Fibroblast of villous mesenchyme (primary cell): ENCODE data around the gene OR52E8. TPM values are rescaled to one million over a fixed set of nuclear protein-coding genes. Genes with fewer than 3 reads are reported as not detected.

Source experiments
- DNase-seq: peaks from one replicate; pipeline ENCODE4 v3.0.0-alpha.2; 2010; ENCODE audit warnings: low read depth
- H3K4me3 ChIP-seq: 2 replicates; pipeline ENCODE4 v1.5.1; 2011; ENCODE audit warnings: low read depth, mild to moderate bottlenecking, low read length
- total RNA-seq: library from RNA; depleted of rRNA; stranded (reverse); fragments of >200 nt; gene quantifications from 2 replicates; pipeline ENCODE4 v1.2.3, GENCODE V29; 2012
- TF ChIP-seq, protein P1 (sequence below): IDR thresholded peaks from 2 replicates; pipeline ENCODE4 v1.5.1; 2012; ENCODE audit warnings: low read depth, mild to moderate bottlenecking, low read length; ENCODE audit not compliant: insufficient read depth

OR52E8 gene
- total RNA-seq, 1 donor: not detected

DNA sequence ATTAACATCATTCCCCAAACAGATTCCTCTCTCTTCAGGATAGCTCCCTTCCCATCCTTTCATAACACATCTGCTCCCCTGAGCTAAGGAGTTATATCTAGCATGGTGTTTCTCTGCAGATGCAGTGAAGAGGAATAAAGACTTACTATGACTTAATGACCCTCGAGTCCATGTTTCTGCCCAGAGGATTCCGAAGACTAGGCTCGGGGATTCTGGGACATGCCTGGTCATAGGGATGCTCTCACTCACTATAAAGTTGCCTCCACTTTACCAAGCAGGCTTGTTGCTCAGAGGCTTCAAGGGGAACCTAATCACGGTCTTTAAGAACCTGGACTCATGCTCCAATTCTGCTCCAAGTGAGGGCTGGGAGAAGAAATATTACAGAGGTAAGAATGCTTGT is 22.8 kb upstream of the OR52E8 start, which contains the start of gene OR52E4:
TSS of gene OR52E4 (plus strand) at position 301 of the 400 bp plus-strand sequence. CDS start 3,664 bp downstream, outside the sequence.
- TF ChIP-seq, protein P1, sequence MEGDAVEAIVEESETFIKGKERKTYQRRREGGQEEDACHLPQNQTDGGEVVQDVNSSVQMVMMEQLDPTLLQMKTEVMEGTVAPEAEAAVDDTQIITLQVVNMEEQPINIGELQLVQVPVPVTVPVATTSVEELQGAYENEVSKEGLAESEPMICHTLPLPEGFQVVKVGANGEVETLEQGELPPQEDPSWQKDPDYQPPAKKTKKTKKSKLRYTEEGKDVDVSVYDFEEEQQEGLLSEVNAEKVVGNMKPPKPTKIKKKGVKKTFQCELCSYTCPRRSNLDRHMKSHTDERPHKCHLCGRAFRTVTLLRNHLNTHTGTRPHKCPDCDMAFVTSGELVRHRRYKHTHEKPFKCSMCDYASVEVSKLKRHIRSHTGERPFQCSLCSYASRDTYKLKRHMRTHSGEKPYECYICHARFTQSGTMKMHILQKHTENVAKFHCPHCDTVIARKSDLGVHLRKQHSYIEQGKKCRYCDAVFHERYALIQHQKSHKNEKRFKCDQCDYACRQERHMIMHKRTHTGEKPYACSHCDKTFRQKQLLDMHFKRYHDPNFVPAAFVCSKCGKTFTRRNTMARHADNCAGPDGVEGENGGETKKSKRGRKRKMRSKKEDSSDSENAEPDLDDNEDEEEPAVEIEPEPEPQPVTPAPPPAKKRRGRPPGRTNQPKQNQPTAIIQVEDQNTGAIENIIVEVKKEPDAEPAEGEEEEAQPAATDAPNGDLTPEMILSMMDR: no peak
- DNase-seq: no peak

DNA sequence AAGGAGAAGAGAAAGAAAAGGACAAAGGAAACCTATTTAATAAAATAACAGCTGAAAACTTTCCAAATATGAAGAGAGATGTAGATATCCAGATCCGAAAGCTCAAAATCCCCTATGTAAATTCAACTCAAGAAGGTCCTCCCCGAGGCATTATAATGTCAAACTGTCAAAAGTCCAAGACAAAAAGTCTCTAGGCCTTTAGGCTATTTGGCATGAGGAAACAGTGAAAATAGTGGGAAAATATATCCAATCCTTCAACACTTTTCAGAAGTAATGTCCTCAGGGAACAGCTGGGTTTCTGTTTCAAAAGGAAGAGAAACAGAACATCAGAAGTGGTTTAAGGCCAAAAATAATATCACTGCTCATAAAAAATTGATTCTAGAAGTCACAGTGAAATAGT is 21.1 kb upstream of the OR52E8 start:
- no peak overlapping the region for H3K4me3 ChIP-seq
- no peak for DNase-seq
- TF ChIP-seq, protein P1: no peak

More for the DNA sequence above, 22.8 kb upstream of the OR52E8 start, which contains the start of gene OR52E4:
- H3K4me3 ChIP-seq: no peak within 1 kb of the TSS

GRCh38 chr11:5865826-5866225 is 8.3 kb upstream of the OR52E8 start:
- H3K4me3 ChIP-seq: no peak overlapping the region
- TF ChIP-seq, protein P1: no peak
- no peak for DNase-seq

DNA sequence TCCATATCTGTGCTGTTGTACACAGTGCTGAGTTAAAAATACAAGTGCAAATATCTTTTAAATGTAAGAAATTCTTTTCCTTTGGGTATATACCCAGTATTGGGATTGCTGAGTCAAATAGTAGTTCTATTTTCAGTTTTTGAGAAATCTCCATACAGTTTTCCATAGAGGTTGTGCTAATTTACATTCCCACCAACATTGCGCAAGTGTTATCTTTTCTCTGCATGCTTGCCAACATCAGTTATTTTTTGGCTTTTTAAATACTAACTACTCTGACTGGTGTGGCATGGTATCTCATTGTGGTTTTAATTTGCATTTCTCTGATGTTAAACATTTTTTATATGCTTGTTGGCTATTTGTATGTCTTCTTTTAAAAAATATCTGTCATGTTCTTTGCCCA is 6.5 kb downstream of the OR52E8 start:
- DNase-seq: no peak
- TF ChIP-seq, protein P1: no peak
- H3K4me3 ChIP-seq: no peak overlapping the region

GRCh38 chr11:5847711-5848110 is 9.8 kb downstream of the OR52E8 start:
- TF ChIP-seq, protein P1: no peak
- no peak for DNase-seq
- H3K4me3 ChIP-seq: no peak overlapping the region

GRCh38 chr11:5846701-5847100 is 10.8 kb downstream of the OR52E8 start:
- TF ChIP-seq, protein P1: no peak
- no peak for DNase-seq
- no peak overlapping the region for H3K4me3 ChIP-seq

- no peak within 1 kb of the TSS for H3K4me3 ChIP-seq
- TF ChIP-seq, protein P1: no peak
- DNase-seq: no peak
These were observed 15.7 kb downstream of the OR52E8 start, which contains the start of gene OR52E6 for GRCh38 chr11:5841797-5842196. OR52E6 (minus strand) TSS chr11:5841897; CDS start chr11:5841897, 0 bp downstream.
